CD4-positive, alpha-beta memory T cell (primary cell): ENCODE measurements around the gene CLEC3B. TPM values are rescaled to one million over a fixed set of nuclear protein-coding genes. Genes with fewer than 3 reads are reported as not detected.

Source experiments
- CTCF ChIA-PET: fragments of 350-600 bp; sonication (Branson Sonifier 250); formaldehyde crosslinking; loops from one replicate; lab custom pipeline; 2021; ENCODE audit warnings: inconsistent platforms; ENCODE audit not compliant: partially characterized antibody; lab: Charles Lee
- POLR2A ChIA-PET: fragments of 350-600 bp; sonication (Branson Sonifier 250); formaldehyde crosslinking; loops from one replicate; lab custom pipeline; 2021; ENCODE audit not compliant: partially characterized antibody; lab: Charles Lee
- DNase-seq, 5 donors: peaks; one replicate each; pipeline versions ENCODE4 v3.0.0 to v3.0.0-alpha.2; 2020 to 2022; ENCODE audit warnings: mixed read lengths in 1 of 5
- H3K27ac ChIP-seq: one replicate; pipeline ENCODE4 v1.7.0; 2013; ENCODE audit warnings: low read depth, low read length
- H3K27me3 ChIP-seq: 2 replicates; pipeline ENCODE4 v1.7.0; 2013; ENCODE audit warnings: mild to moderate bottlenecking, low read length, moderate library complexity; ENCODE audit not compliant: insufficient read depth
- H3K36me3 ChIP-seq: 2 replicates; pipeline ENCODE4 v1.7.0; 2013; ENCODE audit warnings: mild to moderate bottlenecking, low read length, moderate library complexity; ENCODE audit not compliant: insufficient read depth
- H3K4me1 ChIP-seq: 2 replicates; pipeline ENCODE4 v1.7.0; 2013; ENCODE audit warnings: mild to moderate bottlenecking, low read length, moderate library complexity; ENCODE audit not compliant: insufficient read depth
- H3K4me3 ChIP-seq, 2 donors: one replicate each; pipeline ENCODE4 v1.7.0; 2013; ENCODE audit warnings: low read length in 2 of 2, mild to moderate bottlenecking in 1 of 2
- H3K9me3 ChIP-seq, 2 donors: one replicate each; pipeline ENCODE4 v1.7.0; 2013; ENCODE audit warnings: low read length in 2 of 2, control low read depth in 1 of 2; ENCODE audit not compliant: control insufficient read depth in 1 of 2
- H3K27ac Mint-ChIP-seq, 7 donors: one replicate each; pipeline ENCODE4 v1.8.0; 2020 to 2021; ENCODE audit warnings: mixed read lengths in 7 of 7, mild to moderate bottlenecking in 6 of 7, inconsistent platforms in 3 of 7, moderate library complexity in 3 of 7
- H3K27me3 Mint-ChIP-seq, 2 donors: one replicate each; pipeline ENCODE4 v1.8.0; 2020 to 2021; ENCODE audit warnings: mixed read lengths in 2 of 2
- H3K36me3 Mint-ChIP-seq, 2 donors: one replicate each; pipeline ENCODE4 v1.8.0; 2020 to 2021; ENCODE audit warnings: mixed read lengths in 2 of 2, inconsistent platforms in 1 of 2, mild to moderate bottlenecking in 1 of 2
- H3K4me1 Mint-ChIP-seq, 4 donors: one replicate each; pipeline ENCODE4 v1.8.0; 2020 to 2021; ENCODE audit warnings: mixed read lengths in 4 of 4, mild to moderate bottlenecking in 1 of 4
- H3K4me3 Mint-ChIP-seq, 8 donors: one replicate each; pipeline ENCODE4 v1.8.0; 2020 to 2021; ENCODE audit warnings: mixed read lengths in 8 of 8, mild to moderate bottlenecking in 7 of 8, moderate library complexity in 6 of 8, inconsistent platforms in 3 of 8
- H3K9me3 Mint-ChIP-seq, 8 donors: one replicate each; pipeline ENCODE4 v1.8.0; 2020 to 2021; ENCODE audit warnings: mixed read lengths in 8 of 8, mild to moderate bottlenecking in 5 of 8, inconsistent platforms in 3 of 8, moderate library complexity in 1 of 8
- intact Hi-C: fragments of 100-400 bp; cut with micrococcal nuclease; formaldehyde crosslinking; loops from one replicate; pipeline ENCODE4 v1.15.1; 2023
- polyA plus RNA-seq, 2 donors: library from polyadenylated mRNA; unstranded; fragments of 300-500 nt; fragmentation: Illumina TruSeq; gene quantifications; one replicate each; pipeline ENCODE4 v1.2.3, GENCODE V29; 2021
- total RNA-seq, 2 experiments: library from RNA; stranded (reverse); gene quantifications; one replicate each; pipeline ENCODE4 v1.2.3, GENCODE V29; 2021

Gene CLEC3B
- total and polyA plus RNA-seq, 4 experiments from 2014 or later, result 1.2 to 1.5 TPM; not detected in 2

DNA sequence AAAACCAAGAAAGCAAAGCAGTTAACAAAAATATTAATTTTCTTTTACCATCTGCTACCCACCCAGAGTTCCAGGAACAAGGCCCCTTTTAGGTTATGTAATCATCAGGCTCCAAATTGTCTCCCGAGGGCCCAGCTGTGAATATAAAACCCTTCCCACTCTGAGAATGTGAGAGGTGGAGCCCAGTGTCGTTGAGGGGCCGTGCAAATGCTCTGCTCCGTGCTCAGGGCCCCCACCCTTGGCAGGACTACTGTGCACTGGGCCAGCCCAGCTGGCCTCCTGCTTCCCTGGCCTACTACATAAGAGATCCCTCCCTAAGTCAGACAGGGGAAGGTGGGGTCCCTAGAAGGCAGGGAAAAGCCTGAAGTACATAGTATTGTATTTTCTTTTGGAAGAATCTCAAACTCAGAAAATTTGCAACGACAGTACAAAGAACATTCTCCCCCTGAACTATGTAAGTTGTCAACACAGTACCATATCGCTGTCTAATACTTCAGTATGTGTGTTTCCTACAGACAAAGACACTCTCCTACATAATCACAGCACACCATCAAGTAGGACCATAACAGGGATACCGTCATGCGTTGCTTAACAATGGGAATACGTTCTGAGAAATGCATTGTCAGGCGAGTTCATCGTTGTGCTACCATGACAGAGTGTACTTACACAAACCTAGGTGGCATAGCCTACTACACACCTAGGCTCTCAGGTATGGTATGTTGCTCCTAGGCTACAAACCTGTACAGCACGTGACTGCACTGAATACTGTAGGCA, 4.4 kb upstream of the CLEC3B start:
- no peaks in the 10 kb centered on the region for H3K9me3 Mint-ChIP-seq
- CTCF ChIA-PET, result interaction anchor here (1.3 to 2.5 kb wide), 3 partner anchors 13 to 189 kb away, joined by 4 to 16 read pairs (median 4); no protein-coding TSS in a partner anchor
- no peaks in the 10 kb centered on the region for H3K36me3 ChIP-seq
- H3K27ac Mint-ChIP-seq, result peak overlapping the region in 3 of 7 donors; percentile 66 to 87 (median 66)
- intact Hi-C loops, result no loop called here
- no peaks in the 10 kb centered on the region for H3K27me3 Mint-ChIP-seq
- H3K4me1 Mint-ChIP-seq, result peaks cover 13 to 31% (median 21%) of the 10 kb centered on the region in 4 donors
- no peak overlapping the region for H3K4me3 Mint-ChIP-seq
- POLR2A ChIA-PET, result interaction anchor here (0.6 to 2.2 kb wide), 6 partner anchors 10 to 678 kb away, joined by 3 to 15 read pairs (median 10); partner anchors contain the start of genes EXOSC7 and ZDHHC3
- no peak overlapping the region for H3K4me3 ChIP-seq
- no peak for DNase-seq
- no peaks in the 10 kb centered on the region for H3K9me3 ChIP-seq
- peaks cover 16% of the 10 kb centered on the region for H3K4me1 ChIP-seq
- H3K27me3 ChIP-seq, result no peaks in the 10 kb centered on the region
- no peak overlapping the region for H3K27ac ChIP-seq
- H3K36me3 Mint-ChIP-seq, result no peaks in the 10 kb centered on the region

GRCh38 chr3:45023675-45024074, 2.4 kb upstream of the CLEC3B start:
- H3K4me3 Mint-ChIP-seq, result no peak overlapping the region
- Histone ChIP-seq H3K4me1 (peaks cover 16% of the 10 kb centered on the region), H3K9me3 (no peaks in the 10 kb centered on the region), H3K27me3 (no peaks in the 10 kb centered on the region), H3K4me3 (no peak overlapping the region), H3K36me3 (no peaks in the 10 kb centered on the region), H3K27ac (no peak overlapping the region)
- no peaks in the 10 kb centered on the region for H3K36me3 Mint-ChIP-seq
- peaks cover 13 to 28% (median 17%) of the 10 kb centered on the region in 4 donors for H3K4me1 Mint-ChIP-seq
- no peak for DNase-seq
- peaks cover 0 to 5% of the 10 kb centered on the region in 2 donors for H3K27me3 Mint-ChIP-seq
- ChIA-PET CTCF (interaction anchor here (1.2 kb wide), 1 partner anchor 13 kb away, joined by 4 read pairs; no protein-coding TSS in a partner anchor), POLR2A (interaction anchor here (1.2 kb wide), 1 partner anchor 47 kb away, joined by 5 read pairs; the partner anchor contains the start of genes EXOSC7 and ZDHHC3)
- intact Hi-C loops, result no loop called here
- peak overlapping the region in 3 of 7 donors; percentile 6 to 40 (median 18) for H3K27ac Mint-ChIP-seq
- no peaks in the 10 kb centered on the region for H3K9me3 Mint-ChIP-seq

GRCh38 chr3:45024542-45025255, 1.4 kb upstream of the CLEC3B start:
- H3K27me3 ChIP-seq, result no peaks in the 10 kb centered on the region
- CTCF ChIA-PET, result no interaction called here
- H3K4me3 Mint-ChIP-seq, result no peak overlapping the region
- peaks cover 16% of the 10 kb centered on the region for H3K4me1 ChIP-seq
- intact Hi-C loops, result no loop called here
- POLR2A ChIA-PET, result no interaction called here
- DNase-seq, result no peak
- no peaks in the 10 kb centered on the region for H3K9me3 ChIP-seq
- H3K27ac Mint-ChIP-seq, result peak overlapping the region in 1 of 7 donors; percentile 27
- H3K36me3 ChIP-seq, result no peaks in the 10 kb centered on the region
- no peak overlapping the region for H3K4me3 ChIP-seq
- no peak overlapping the region for H3K27ac ChIP-seq
- H3K9me3 Mint-ChIP-seq, result no peaks in the 10 kb centered on the region
- H3K36me3 Mint-ChIP-seq, result no peaks in the 10 kb centered on the region
- H3K4me1 Mint-ChIP-seq, result peaks cover 13 to 26% (median 16%) of the 10 kb centered on the region in 4 donors
- peaks cover 0 to 6% of the 10 kb centered on the region in 2 donors for H3K27me3 Mint-ChIP-seq

- ChIA-PET CTCF (interaction anchor here (1.4 kb wide), 1 partner anchor 9 kb away, joined by 4 read pairs; no protein-coding TSS in a partner anchor), POLR2A (no interaction called here)
- intact Hi-C loops, result no loop called here
- no peaks in the 10 kb centered on the region for H3K4me1 ChIP-seq
- H3K4me3 Mint-ChIP-seq, result no peak overlapping the region
- no peak overlapping the region for H3K4me3 ChIP-seq
- peaks cover 0 to 7% (median 2%) of the 10 kb centered on the region in 4 donors for H3K4me1 Mint-ChIP-seq
- H3K27me3 Mint-ChIP-seq, result peaks cover 1 to 10% of the 10 kb centered on the region in 2 donors
- H3K9me3 Mint-ChIP-seq, result no peaks in the 10 kb centered on the region
- H3K9me3 ChIP-seq, result no peaks in the 10 kb centered on the region
- no peaks in the 10 kb centered on the region for H3K36me3 Mint-ChIP-seq
- H3K27me3 ChIP-seq, result no peaks in the 10 kb centered on the region
- no peak overlapping the region for H3K27ac ChIP-seq
- no peak for DNase-seq
- no peaks in the 10 kb centered on the region for H3K36me3 ChIP-seq
- no peak overlapping the region for H3K27ac Mint-ChIP-seq
Observed at GRCh38 chr3:45026957-45027356, 854 bp downstream of the CLEC3B start.

DNA sequence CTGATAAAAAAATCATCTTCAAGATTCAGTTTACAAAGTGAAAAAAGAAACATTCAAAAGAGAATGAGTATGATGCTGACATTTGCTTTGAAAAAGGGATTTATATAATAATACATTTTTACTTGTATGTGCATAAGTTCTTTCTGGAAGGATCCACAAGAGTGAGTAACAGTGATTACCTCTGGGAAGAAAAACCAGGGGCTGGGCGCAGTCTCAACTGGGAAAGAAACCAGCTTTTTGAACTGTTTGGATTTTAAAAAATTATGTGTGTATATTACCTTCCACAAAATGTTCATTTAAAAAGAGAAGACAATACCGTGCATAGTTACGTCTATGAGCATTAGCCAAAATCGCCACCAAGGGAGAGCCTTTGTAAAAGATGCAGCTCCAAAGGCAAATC, 1.3 kb downstream of the CLEC3B start:
- no peak overlapping the region for H3K4me3 Mint-ChIP-seq
- H3K27me3 Mint-ChIP-seq, result peaks cover 1 to 15% of the 10 kb centered on the region in 2 donors
- H3K36me3 ChIP-seq, result no peaks in the 10 kb centered on the region
- H3K4me3 ChIP-seq, result no peak overlapping the region
- ChIA-PET POLR2A (no interaction called here), CTCF (interaction anchor here (1.4 to 2.1 kb wide), 2 partner anchors 9 to 13 kb away, joined by 4 to 9 read pairs; no protein-coding TSS in a partner anchor)
- no peaks in the 10 kb centered on the region for H3K36me3 Mint-ChIP-seq
- H3K9me3 Mint-ChIP-seq, result no peaks in the 10 kb centered on the region
- H3K4me1 ChIP-seq, result no peaks in the 10 kb centered on the region
- no peaks in the 10 kb centered on the region for H3K27me3 ChIP-seq
- peaks cover 0 to 4% (median 1%) of the 10 kb centered on the region in 4 donors for H3K4me1 Mint-ChIP-seq
- no peaks in the 10 kb centered on the region for H3K9me3 ChIP-seq
- intact Hi-C loops, result no loop called here
- no peak overlapping the region for H3K27ac ChIP-seq
- no peak overlapping the region for H3K27ac Mint-ChIP-seq
- no peak for DNase-seq

GRCh38 chr3:45029216-45029615, 3.1 kb downstream of the CLEC3B start:
- ChIA-PET POLR2A (interaction anchor here (0.7 kb wide), 1 partner anchor 9 kb away, joined by 4 read pairs; no protein-coding TSS in a partner anchor), CTCF (interaction anchor here (1.0 to 2.1 kb wide), 3 partner anchors 9 to 181 kb away, joined by 3 to 9 read pairs (median 3); no protein-coding TSS in a partner anchor)
- Mint-ChIP-seq H3K27me3 (peaks cover 1 to 30% of the 10 kb centered on the region in 2 donors), H3K36me3 (no peaks in the 10 kb centered on the region), H3K27ac (peak overlapping the region in 1 of 7 donors; percentile 59), H3K4me1 (peaks cover 3 to 13% (median 7%) of the 10 kb centered on the region in 4 donors), H3K9me3 (peaks cover 0 to 2% (median 0%) of the 10 kb centered on the region in 8 donors), H3K4me3 (no peak overlapping the region)
- no peaks in the 10 kb centered on the region for H3K36me3 ChIP-seq
- no peaks in the 10 kb centered on the region for H3K4me1 ChIP-seq
- no peak for DNase-seq
- H3K9me3 ChIP-seq, result no peaks in the 10 kb centered on the region
- no peak overlapping the region for H3K4me3 ChIP-seq
- no peak overlapping the region for H3K27ac ChIP-seq
- H3K27me3 ChIP-seq, result no peaks in the 10 kb centered on the region
- intact Hi-C loops, result no loop called here
